T-helper 1 cell (primary cell): ENCODE measurements around the gene GOLT1B.

Source experiments
- DNase-seq, 5 donors: peaks; one replicate each; pipeline ENCODE4 v3.0.0-alpha.2; 2012 to 2020

GOLT1B gene

DNA sequence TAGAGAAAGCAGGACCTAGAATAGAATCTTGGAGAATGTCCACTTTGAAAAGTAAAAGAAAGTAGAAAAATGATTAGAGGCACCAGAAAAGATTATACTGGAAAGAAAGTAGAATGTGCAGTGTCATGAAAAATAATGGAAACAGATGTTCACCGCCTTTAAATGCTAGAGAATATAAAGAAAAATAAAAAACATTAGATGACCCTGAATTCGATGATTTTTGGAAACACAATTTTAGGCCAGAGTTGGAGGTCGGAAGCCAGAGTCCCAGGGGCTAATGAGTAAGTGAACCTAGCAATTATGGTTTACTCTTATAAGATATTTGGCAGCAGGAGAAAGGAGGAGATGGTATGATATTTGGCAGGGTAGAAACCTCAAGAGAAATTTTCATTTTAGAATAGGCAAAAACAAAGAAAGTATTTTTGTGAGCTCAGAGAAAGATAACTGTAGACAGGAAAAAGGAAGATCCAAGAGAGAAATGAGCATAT lies 65.4 kb downstream of the GOLT1B start:
- no peak for DNase-seq
